22Rv1 (cell line): ENCODE data around the gene S1PR2.

Source experiments
- ZFX ChIP-seq: fragments of 450-650 bp; IDR thresholded peaks from 2 replicates; pipeline ENCODE4 v1.6.1; 2017; ENCODE audit warnings: antibody characterized with exemption, borderline replicate concordance
- TF ChIP-seq, protein P1 (sequence below): fragments of 450-650 bp; IDR thresholded peaks from 2 replicates; pipeline ENCODE4 v1.5.1; 2017; ENCODE audit warnings: mild to moderate bottlenecking

DNA sequence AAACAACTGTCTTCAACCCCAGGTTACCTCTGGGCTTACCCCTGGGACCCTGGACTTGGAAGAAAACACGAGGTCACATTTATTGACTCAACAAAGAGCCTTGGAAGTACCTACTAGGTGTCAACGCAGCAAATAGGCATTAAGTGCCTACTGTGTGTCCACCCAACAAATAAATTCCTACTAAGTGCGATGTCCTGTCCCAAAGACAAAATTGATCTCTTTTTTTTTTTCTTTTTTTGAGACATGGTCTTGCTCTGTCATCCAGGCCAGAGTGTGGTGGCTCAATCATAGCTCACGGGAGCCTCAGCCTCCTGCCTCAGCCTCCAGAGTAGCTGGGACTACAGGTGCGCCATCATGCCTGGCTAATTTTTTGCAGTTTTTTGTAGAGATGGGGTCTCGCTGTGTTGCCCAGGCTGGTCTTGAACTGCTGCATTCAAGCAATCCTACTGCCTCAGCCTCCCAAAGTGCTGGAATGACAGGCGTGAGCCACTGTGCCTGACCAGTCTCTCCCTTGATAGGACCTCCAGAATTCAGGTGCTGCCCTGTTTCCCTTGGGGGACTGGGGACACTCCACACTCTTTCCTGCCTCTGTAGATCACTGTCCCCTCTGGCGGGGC, 589 bp upstream of the S1PR2 start:
- TF ChIP-seq, protein P1, sequence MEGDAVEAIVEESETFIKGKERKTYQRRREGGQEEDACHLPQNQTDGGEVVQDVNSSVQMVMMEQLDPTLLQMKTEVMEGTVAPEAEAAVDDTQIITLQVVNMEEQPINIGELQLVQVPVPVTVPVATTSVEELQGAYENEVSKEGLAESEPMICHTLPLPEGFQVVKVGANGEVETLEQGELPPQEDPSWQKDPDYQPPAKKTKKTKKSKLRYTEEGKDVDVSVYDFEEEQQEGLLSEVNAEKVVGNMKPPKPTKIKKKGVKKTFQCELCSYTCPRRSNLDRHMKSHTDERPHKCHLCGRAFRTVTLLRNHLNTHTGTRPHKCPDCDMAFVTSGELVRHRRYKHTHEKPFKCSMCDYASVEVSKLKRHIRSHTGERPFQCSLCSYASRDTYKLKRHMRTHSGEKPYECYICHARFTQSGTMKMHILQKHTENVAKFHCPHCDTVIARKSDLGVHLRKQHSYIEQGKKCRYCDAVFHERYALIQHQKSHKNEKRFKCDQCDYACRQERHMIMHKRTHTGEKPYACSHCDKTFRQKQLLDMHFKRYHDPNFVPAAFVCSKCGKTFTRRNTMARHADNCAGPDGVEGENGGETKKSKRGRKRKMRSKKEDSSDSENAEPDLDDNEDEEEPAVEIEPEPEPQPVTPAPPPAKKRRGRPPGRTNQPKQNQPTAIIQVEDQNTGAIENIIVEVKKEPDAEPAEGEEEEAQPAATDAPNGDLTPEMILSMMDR: no peak
- no peak for TF ChIP-seq ZFX
